Neural cell (in vitro differentiated cells): ENCODE measurements around the gene EEF1A2. TPM values are rescaled to one million over a fixed set of nuclear protein-coding genes. Genes with fewer than 3 reads are reported as not detected.

Experiments
- H2AFZ ChIP-seq: fragments of 200-600, 300-800 bp; sonication (generic), shearing (Covaris generic); 2 replicates; pipeline ENCODE4 v1.6.0; 2014; ENCODE audit warnings: low read depth, mild to moderate bottlenecking, antibody characterized with exemption, low read length, moderate library complexity
- H3F3A ChIP-seq: fragments of 200-600 bp; shearing (Covaris generic); 2 replicates; pipeline ENCODE4 v1.6.1; 2016; ENCODE audit warnings: mild to moderate bottlenecking, moderate library complexity, mixed read lengths, antibody characterized with exemption, low read length; ENCODE audit not compliant: insufficient read depth, poor library complexity, severe bottlenecking
- H3K27ac ChIP-seq: fragments of 200-600, 300-800 bp; sonication (generic), shearing (Covaris generic); 2 replicates; pipeline ENCODE4 v1.5.1; 2014; ENCODE audit warnings: mild to moderate bottlenecking, low read length, moderate library complexity
- H3K27me3 ChIP-seq: fragments of 300-800, 200-600 bp; sonication (generic), shearing (Covaris generic); 2 replicates; pipeline ENCODE4 v1.6.0; 2014; ENCODE audit warnings: mild to moderate bottlenecking, low read depth, low read length, moderate library complexity; ENCODE audit not compliant: insufficient read depth
- H3K36me3 ChIP-seq: fragments of 300-800, 200-600 bp; sonication (generic), shearing (Covaris generic); 2 replicates; pipeline ENCODE4 v1.5.1; 2014; ENCODE audit warnings: mild to moderate bottlenecking, antibody characterized with exemption, low read length, moderate library complexity; ENCODE audit not compliant: insufficient read depth
- H3K4me2 ChIP-seq: fragments of 300-800, 200-600 bp; sonication (generic), shearing (Covaris generic); 2 replicates; pipeline ENCODE4 v1.6.0; 2014; ENCODE audit warnings: mild to moderate bottlenecking, low read length
- H3K4me3 ChIP-seq: fragments of 300-800, 200-600 bp; sonication (generic), shearing (Covaris generic); 2 replicates; pipeline ENCODE4 v1.5.1; 2014; ENCODE audit warnings: mild to moderate bottlenecking, low read length, moderate library complexity
- H3K79me2 ChIP-seq: fragments of 200-600 bp; shearing (Covaris generic); replicated peaks from 2 replicates; pipeline ENCODE4 v1.6.0; 2014; ENCODE audit warnings: mild to moderate bottlenecking, low read length, moderate library complexity; ENCODE audit not compliant: insufficient read depth
- H3K9ac ChIP-seq: fragments of 300-800, 200-600 bp; sonication (generic), shearing (Covaris generic); 2 replicates; pipeline ENCODE4 v1.6.1; 2016; ENCODE audit warnings: mild to moderate bottlenecking, low read length, mixed read lengths
- H3K9me2 ChIP-seq: fragments of 200-600 bp; shearing (Covaris generic); 2 replicates; pipeline ENCODE4 v1.6.1; 2016; ENCODE audit warnings: mild to moderate bottlenecking, low read length, mixed read lengths; ENCODE audit not compliant: insufficient read depth
- H3K9me3 ChIP-seq: fragments of 200-600, 300-800 bp; sonication (generic), shearing (Covaris generic); 2 replicates; pipeline ENCODE4 v1.6.1; 2016; ENCODE audit warnings: mild to moderate bottlenecking, mixed run types, low read length, moderate library complexity, mixed read lengths
- H4K20me1 ChIP-seq: fragments of 200-600 bp; shearing (Covaris generic); 2 replicates; pipeline ENCODE4 v1.6.1; 2016; ENCODE audit warnings: mild to moderate bottlenecking, mixed run types; ENCODE audit not compliant: insufficient read depth
- CTCF ChIP-seq: fragments of 450-650 bp; IDR thresholded peaks from 2 replicates; pipeline ENCODE4 v1.5.1; 2014; ENCODE audit warnings: antibody characterized with exemption, mild to moderate bottlenecking, moderate library complexity; ENCODE audit not compliant: poor library complexity, severe bottlenecking
- EP300 ChIP-seq: fragments of 450-650 bp; conservative IDR thresholded peaks from 2 replicates; pipeline ENCODE4 v1.6.1; 2014; ENCODE audit warnings: antibody characterized with exemption, mild to moderate bottlenecking, moderate library complexity; ENCODE audit not compliant: poor library complexity, severe bottlenecking
- EZH2 ChIP-seq: fragments of 200-600, 300-800 bp; shearing (Covaris generic), sonication (generic); IDR thresholded peaks from 2 replicates; pipeline ENCODE4 v1.6.1; 2014; ENCODE audit warnings: antibody characterized with exemption, low read length, borderline replicate concordance, mild to moderate bottlenecking; ENCODE audit not compliant: insufficient read depth, poor library complexity, severe bottlenecking
- MXI1 ChIP-seq: fragments of 450-650 bp; conservative IDR thresholded peaks from 2 replicates; pipeline ENCODE4 v1.6.1; 2014; ENCODE audit warnings: antibody characterized with exemption, mild to moderate bottlenecking; ENCODE audit not compliant: poor library complexity, severe bottlenecking
- POLR2AphosphoS5 ChIP-seq: IDR thresholded peaks from 2 replicates; pipeline ENCODE4 v1.6.1; 2012
- RAD21 ChIP-seq: fragments of 450-650 bp; conservative IDR thresholded peaks from 2 replicates; pipeline ENCODE4 v1.6.1; 2014; ENCODE audit warnings: antibody characterized with exemption, mild to moderate bottlenecking, moderate library complexity
- REST ChIP-seq: IDR thresholded peaks from 2 replicates; pipeline ENCODE4 v1.6.1; 2012; ENCODE audit warnings: borderline replicate concordance
- SMC3 ChIP-seq: fragments of 450-650 bp; conservative IDR thresholded peaks from 2 replicates; pipeline ENCODE4 v1.6.1; 2014; ENCODE audit warnings: antibody characterized with exemption, mild to moderate bottlenecking, moderate library complexity; ENCODE audit not compliant: poor library complexity
- TAF1 ChIP-seq: IDR thresholded peaks from 2 replicates; pipeline ENCODE4 v1.6.1; 2012; ENCODE audit warnings: low read depth
- polyA plus RNA-seq: library from polyadenylated mRNA; depleted of rRNA; stranded (reverse); fragments of >200 nt; gene quantifications from 2 replicates; pipeline ENCODE4 v1.2.3, GENCODE V29; 2014

The EEF1A2 gene
- polyA plus RNA-seq, 1 donor from 2014 or later: 208 TPM

- Histone ChIP-seq H4K20me1 (no peaks in the 10 kb centered on the region), H3K4me3 (peak overlapping the region; percentile 31), H3K36me3 (peaks cover 6% of the 10 kb centered on the region), H2AFZ (no peak overlapping the region), H3K9me2 (no peaks in the 10 kb centered on the region), H3K79me2 (no peaks in the 10 kb centered on the region), H3K27ac (no peak overlapping the region), H3K9ac (no peak overlapping the region), H3F3A (no peaks in the 10 kb centered on the region), H3K9me3 (no peaks in the 10 kb centered on the region), H3K27me3 (no peaks in the 10 kb centered on the region), H3K4me2 (no peak overlapping the region)
- TF ChIP-seq CTCF: no peak
- no peak for TF ChIP-seq EZH2
- TF ChIP-seq REST: no peak
- TF ChIP-seq RAD21: no peak
- TF ChIP-seq SMC3: no peak
- TF ChIP-seq EP300: no peak
- no peak for TF ChIP-seq TAF1
- TF ChIP-seq MXI1: no peak
- TF ChIP-seq POLR2AphosphoS5: no peak
Observed at GRCh38 chr20:63488315-63489251, 10.3 kb downstream of the EEF1A2 start.

- no peaks in the 10 kb centered on the region for H4K20me1 ChIP-seq
- H3K4me2 ChIP-seq: no peak overlapping the region
- TF ChIP-seq MXI1: no peak
- H2AFZ ChIP-seq: no peak overlapping the region
- peaks cover 6% of the 10 kb centered on the region for H3K36me3 ChIP-seq
- no peak overlapping the region for H3K4me3 ChIP-seq
- H3K9ac ChIP-seq: no peak overlapping the region
- H3F3A ChIP-seq: no peaks in the 10 kb centered on the region
- no peaks in the 10 kb centered on the region for H3K79me2 ChIP-seq
- H3K9me2 ChIP-seq: no peaks in the 10 kb centered on the region
- H3K9me3 ChIP-seq: no peaks in the 10 kb centered on the region
- no peak overlapping the region for H3K27ac ChIP-seq
- no peaks in the 10 kb centered on the region for H3K27me3 ChIP-seq
Observed at GRCh38 chr20:63487781-63488241, 11.1 kb downstream of the EEF1A2 start.
